GM11168 (cell line): Measurements from ENCODE around the gene CPLX3.
"Not testable (repeated sequence)": the region's sequence is repeated elsewhere in the genome, so short reads cannot be mapped to it uniquely, and the experiment has no call there.

ENCODE experiments used
- in situ Hi-C: fragments of 300-500 bp; cut with MboI; formaldehyde crosslinking; loops from one replicate; pipeline ENCODE4 v1.12.0; 2022; ENCODE audit warnings: low sequenced_read_pairs; ENCODE audit not compliant: unreplicated experiment

CPLX3 gene

GRCh38 chr15:74826364-74826819, at the start of gene CPLX3:
CPLX3 (plus strand) TSS chr15:74826627; CDS start chr15:74826704, 77 bp downstream.
- in situ Hi-C loops: no loop called here

GRCh38 chr15:74776821-74777768, 49.3 kb upstream of the CPLX3 start:
- in situ Hi-C loops: no loop called here

- in situ Hi-C loops: no loop called here
Measured at GRCh38 chr15:74777769-74778598, 48.4 kb upstream of the CPLX3 start.

- in situ Hi-C loops: no loop called here
Measured at GRCh38 chr15:74778599-74778970, 47.8 kb upstream of the CPLX3 start.

GRCh38 chr15:74779162-74779648, 47.2 kb upstream of the CPLX3 start:
- in situ Hi-C loops: no loop called here

GRCh38 chr15:74780523-74781430, 45.6 kb upstream of the CPLX3 start:
- in situ Hi-C loops: no loop called here

- in situ Hi-C loops: no loop called here
Measured at GRCh38 chr15:74781431-74782258, 44.8 kb upstream of the CPLX3 start, which contains the start of gene CSK. CSK (plus strand) TSS chr15:74782080; CDS start chr15:74798298, 16,218 bp downstream.

GRCh38 chr15:74782259-74783071, 44.0 kb upstream of the CPLX3 start:
- in situ Hi-C loops: no loop called here

- in situ Hi-C loops: no loop called here
Measured at GRCh38 chr15:74783072-74783807, 43.2 kb upstream of the CPLX3 start.

- in situ Hi-C loops: no loop called here
Measured at GRCh38 chr15:74783808-74784175, 42.6 kb upstream of the CPLX3 start.

- in situ Hi-C loops: no loop called here
Measured at GRCh38 chr15:74784426-74785193, 41.8 kb upstream of the CPLX3 start.

GRCh38 chr15:74785194-74786032, 41.0 kb upstream of the CPLX3 start:
- in situ Hi-C loops: no loop called here

GRCh38 chr15:74786081-74786480, 40.3 kb upstream of the CPLX3 start:
- in situ Hi-C loops: not testable (repeated sequence)

- in situ Hi-C loops: no loop called here
Measured at GRCh38 chr15:74786551-74787165, 39.8 kb upstream of the CPLX3 start.

GRCh38 chr15:74787251-74788041, 39.0 kb upstream of the CPLX3 start:
- in situ Hi-C loops: no loop called here
